Superior temporal gyrus (tissue), 1 donor: Measurements from ENCODE around the gene SMARCE1.

Experiments
- DNase-seq: peaks from one replicate; pipeline ENCODE4 v3.0.0-alpha.2; 2016; ENCODE audit errors: extremely low spot score

Gene SMARCE1

GRCh38 chr17:40582328-40582901 is 65.2 kb downstream of the SMARCE1 start:
- no peak for DNase-seq

- no peak for DNase-seq
These were observed 67.5 kb downstream of the SMARCE1 start for GRCh38 chr17:40580140-40580539.

GRCh38 chr17:40579471-40579870 is 68.1 kb downstream of the SMARCE1 start:
- no peak for DNase-seq

DNA sequence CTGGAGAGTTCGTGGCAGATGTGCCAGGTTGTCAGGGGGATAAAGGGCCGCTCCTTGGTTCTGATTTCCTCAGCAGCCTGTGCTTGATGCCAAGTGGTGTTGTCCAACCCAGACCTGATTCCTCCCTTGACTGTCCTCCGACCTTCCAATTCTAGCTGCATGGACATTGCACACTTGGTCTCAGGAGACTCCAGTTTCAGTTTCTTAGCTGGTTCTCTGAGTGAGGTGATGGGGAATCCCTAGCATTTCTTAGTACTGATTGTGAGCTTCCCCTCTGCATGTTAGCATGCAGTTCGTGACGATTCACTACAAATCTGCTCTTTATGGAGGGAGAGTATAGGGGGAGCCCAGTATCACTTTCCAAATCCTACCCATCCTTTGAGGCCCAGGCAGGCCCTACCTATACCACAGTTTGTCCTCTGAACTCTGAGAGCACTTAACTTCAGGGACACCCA is 70.0 kb downstream of the SMARCE1 start:
- DNase-seq = no peak

GRCh38 chr17:40576113-40576740 is 71.4 kb downstream of the SMARCE1 start:
- no peak for DNase-seq
